GM13976 (cell line): ENCODE data around the gene MRPL46.
"Not testable (repeated sequence)": the region's sequence is repeated elsewhere in the genome, so short reads cannot be mapped to it uniquely, and the experiment has no call there.

Source experiments
- DNase-seq: peaks from one replicate; pipeline ENCODE4 v3.0.0; 2012; ENCODE audit warnings: low spot score
- CTCF ChIP-seq: IDR thresholded peaks from 2 replicates; pipeline ENCODE4 v1.5.1; 2012; ENCODE audit warnings: borderline replicate concordance, mild to moderate bottlenecking; ENCODE audit not compliant: insufficient read depth; ENCODE audit errors: extremely low read depth, missing control alignments, control extremely low read depth
- in situ Hi-C: fragments of 300-500 bp; cut with MboI; formaldehyde crosslinking; loops from one replicate; pipeline ENCODE4 v1.12.0; 2022; ENCODE audit warnings: low sequenced_read_pairs, mixed read lengths, inconsistent platforms; ENCODE audit not compliant: unreplicated experiment

MRPL46 gene

GRCh38 chr15:88476635-88477060, 9.5 kb upstream of the MRPL46 start:
- peak; percentile 20 for TF ChIP-seq CTCF
- in situ Hi-C loops: loop anchor here (10.0 kb wide), 1 partner anchor 148 kb away; the partner anchor contains the start of gene AEN
- peak; percentile 58 for DNase-seq

DNA sequence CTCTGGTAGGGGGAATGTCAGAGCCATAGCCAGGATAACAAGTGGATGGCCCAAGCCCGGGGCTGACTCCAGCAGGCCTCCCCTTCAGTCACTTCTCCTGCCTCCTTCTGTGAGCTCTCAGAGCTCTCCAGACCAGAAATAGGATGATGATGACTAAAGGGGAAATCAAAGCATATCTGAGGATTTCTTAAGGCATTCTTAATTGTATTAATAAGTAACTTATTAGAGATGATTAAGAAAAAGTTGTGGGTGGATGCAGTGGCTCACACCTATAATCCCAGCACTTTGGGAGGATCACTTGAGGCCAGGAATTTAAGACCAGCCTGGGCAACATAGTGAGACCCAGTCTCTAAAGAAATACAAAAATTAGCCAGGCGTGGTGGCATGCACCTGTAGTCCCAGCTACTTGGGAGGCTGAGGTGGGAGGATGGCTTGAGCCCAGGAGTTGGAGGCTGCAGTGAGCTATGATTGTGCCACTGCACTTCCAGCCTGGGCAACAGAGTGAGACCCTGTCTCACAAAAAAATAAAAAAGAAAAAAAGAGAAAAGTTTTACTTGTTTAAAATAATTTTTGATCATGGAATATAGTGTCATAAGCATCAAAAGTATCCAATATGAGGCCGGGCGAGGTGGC, 6.6 kb upstream of the MRPL46 start:
- in situ Hi-C loops: loop anchor here (10.0 kb wide), 1 partner anchor 151 kb away; the partner anchor contains the start of gene AEN
- not testable (repeated sequence) for DNase-seq

- in situ Hi-C loops: loop anchor here (10.0 kb wide), 1 partner anchor 153 kb away; the partner anchor contains the start of gene AEN
- TF ChIP-seq CTCF: no peak
These were observed 5.0 kb upstream of the MRPL46 start for GRCh38 chr15:88472225-88472624.

GRCh38 chr15:88470625-88471372, 3.6 kb upstream of the MRPL46 start:
- in situ Hi-C loops: loop anchor here (10.0 kb wide), 1 partner anchor 154 kb away; the partner anchor contains the start of gene AEN
- TF ChIP-seq CTCF: no peak
- DNase-seq: no peak

More at GRCh38 chr15:88472225-88472624, 5.0 kb upstream of the MRPL46 start:
- DNase-seq: peak; percentile 51

DNA sequence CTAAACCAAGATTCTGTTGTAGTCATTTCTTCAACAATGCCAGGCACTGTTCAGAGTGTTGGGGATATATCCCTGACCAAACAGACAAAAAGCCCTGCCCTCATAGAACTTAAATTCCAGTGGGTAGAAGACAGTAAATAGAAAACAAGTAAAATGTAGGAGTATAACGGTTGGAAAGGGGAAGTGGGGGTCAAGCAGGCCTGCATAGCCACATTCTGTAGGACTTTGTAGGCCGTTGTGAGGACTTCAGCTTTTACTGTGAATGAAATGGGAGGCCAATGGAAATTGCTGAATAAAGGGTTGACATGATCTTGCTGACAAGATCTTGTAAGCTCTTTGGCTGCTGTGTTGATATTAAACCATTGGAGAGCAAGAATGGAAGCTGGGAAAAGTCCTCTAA, 2.1 kb upstream of the MRPL46 start:
- DNase-seq: no peak
- no peak for TF ChIP-seq CTCF

DNA sequence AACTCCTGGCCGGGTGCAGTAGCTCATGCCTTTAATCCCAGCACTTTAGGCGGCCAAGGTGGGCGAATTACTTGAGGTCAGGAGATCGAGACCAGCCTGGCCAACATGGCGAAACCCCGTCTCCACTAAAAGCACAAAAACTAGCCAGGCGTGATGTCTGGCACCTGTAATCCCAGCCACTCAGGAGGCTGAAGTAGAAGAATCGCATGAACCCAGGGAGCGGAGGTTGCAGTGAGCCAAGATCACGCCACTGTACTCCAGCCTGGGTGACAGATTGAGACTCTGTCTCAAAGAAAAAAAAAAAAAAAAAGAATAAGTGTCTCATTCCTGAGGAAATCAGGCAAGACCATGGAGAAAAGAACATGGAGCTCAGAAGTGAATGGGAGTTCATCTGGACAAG, 1.5 kb upstream of the MRPL46 start:
- in situ Hi-C loops, DNase-seq: not testable (repeated sequence)

More for the DNA sequence above, 2.1 kb upstream of the MRPL46 start:
- in situ Hi-C loops: no loop called here

DNA sequence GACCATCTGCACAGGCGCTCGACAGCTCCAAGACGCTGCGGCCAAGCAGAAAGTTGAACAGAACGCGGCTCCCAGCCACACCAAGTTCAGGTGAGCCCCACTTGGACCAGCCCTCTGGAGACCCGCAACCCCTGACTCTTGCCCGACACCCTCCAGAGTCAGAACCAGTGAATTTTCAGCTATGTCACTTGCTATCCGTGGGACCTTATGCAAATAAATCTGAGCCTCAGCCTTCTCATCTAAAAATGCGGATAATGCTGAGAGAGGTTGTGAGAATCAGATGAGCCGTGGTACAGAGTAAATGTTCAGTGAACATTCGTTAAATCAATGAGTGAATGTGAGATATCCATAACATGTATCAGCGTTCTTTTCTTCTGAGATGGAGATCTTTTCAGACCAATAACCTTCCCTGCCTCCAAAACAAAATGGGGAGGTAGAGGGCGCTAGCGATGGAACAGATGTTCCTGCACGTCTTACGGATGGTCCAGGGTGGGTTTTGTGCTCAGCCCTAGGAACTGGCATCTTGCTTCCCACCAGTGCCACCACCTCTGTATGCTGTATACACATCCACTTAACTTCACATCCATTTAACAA, 844 bp upstream of the MRPL46 start:
- DNase-seq: no peak
- in situ Hi-C loops: no loop called here
- peak; percentile 41 for TF ChIP-seq CTCF
